Activated CD8-positive, alpha-beta memory T cell treated with anti-CD3 and anti-CD28 coated beads for 4 hours (primary cell): ENCODE measurements around the gene RPL3.

Source experiments
- DNase-seq, 2 donors: peaks; one replicate each; pipeline ENCODE4 v3.0.0-alpha.2; 2020; ENCODE audit warnings: low read depth in 2 of 2

The RPL3 gene

GRCh38 chr22:39282645-39283321 lies 36.6 kb downstream of the RPL3 start:
- no peak for DNase-seq

- DNase-seq = no peak
These were observed 38.3 kb downstream of the RPL3 start for GRCh38 chr22:39281126-39281525.

- no peak for DNase-seq
These were observed 39.2 kb downstream of the RPL3 start for GRCh38 chr22:39280250-39280649.

GRCh38 chr22:39279170-39279850 lies 40.1 kb downstream of the RPL3 start:
- DNase-seq = no peak

- no peak for DNase-seq
These were observed 41.4 kb downstream of the RPL3 start for GRCh38 chr22:39278040-39278439.

- no peak for DNase-seq
These were observed 42.2 kb downstream of the RPL3 start for GRCh38 chr22:39277142-39277607.

- DNase-seq = no peak
These were observed 42.8 kb downstream of the RPL3 start for GRCh38 chr22:39276440-39277141.

- no peak for DNase-seq
These were observed 43.5 kb downstream of the RPL3 start for GRCh38 chr22:39275814-39276439.

- no peak for DNase-seq
These were observed 45.2 kb downstream of the RPL3 start for GRCh38 chr22:39273950-39274887.

- no peak for DNase-seq
These were observed 48.6 kb downstream of the RPL3 start for GRCh38 chr22:39270792-39271191.

- no peak for DNase-seq
These were observed 49.1 kb downstream of the RPL3 start for GRCh38 chr22:39270280-39270679.

GRCh38 chr22:39269095-39269790 lies 50.2 kb downstream of the RPL3 start:
- DNase-seq = no peak

GRCh38 chr22:39268645-39269044 lies 50.8 kb downstream of the RPL3 start:
- DNase-seq = no peak

GRCh38 chr22:39267974-39268373 lies 51.4 kb downstream of the RPL3 start:
- DNase-seq = no peak

GRCh38 chr22:39266398-39267030 lies 52.9 kb downstream of the RPL3 start:
- no peak for DNase-seq

- no peak for DNase-seq
These were observed 54.1 kb downstream of the RPL3 start for GRCh38 chr22:39265143-39265886.

- no peak for DNase-seq
These were observed 54.9 kb downstream of the RPL3 start for GRCh38 chr22:39264349-39265038.

GRCh38 chr22:39263626-39264348 lies 55.6 kb downstream of the RPL3 start:
- no peak for DNase-seq
